ENCODE results near the gene SMG7. TPM values are rescaled to one million over a fixed set of nuclear protein-coding genes. Genes with fewer than 3 reads are reported as not detected.

Gene SMG7
- total RNA-seq, 4 donors from 2014 or later = 30.3 to 59.9 (median 38.4) TPM

- ATAC-seq (ENCODE audit: low FRiP score) (no peak), DNase-seq (ENCODE audit: low spot score) (no peak)
- TF ChIP-seq CTCF (IDR thresholded peaks at IDR 0.05) = no peak
Measured at GRCh38 chr1:183585038-183585437, 112.7 kb downstream of the SMG7 start.

GRCh38 chr1:183586455-183586854 is 114.2 kb downstream of the SMG7 start:
- no peak for ATAC-seq (ENCODE audit: low FRiP score)
- TF ChIP-seq CTCF (IDR thresholded peaks at IDR 0.05) = no peak
- DNase-seq (ENCODE audit: low spot score) = no peak

- DNase-seq (ENCODE audit: low spot score) (no peak), ATAC-seq (ENCODE audit: low FRiP score) (no peak)
- no peak for TF ChIP-seq CTCF (IDR thresholded peaks at IDR 0.05)
Measured at GRCh38 chr1:183586926-183587325, 114.6 kb downstream of the SMG7 start.

- no peak for DNase-seq (ENCODE audit: low spot score)
- TF ChIP-seq CTCF (IDR thresholded peaks at IDR 0.05) = no peak
- no peak for ATAC-seq (ENCODE audit: low FRiP score)
Measured at GRCh38 chr1:183588827-183589226, 116.5 kb downstream of the SMG7 start.

GRCh38 chr1:183589384-183589783 is 117.1 kb downstream of the SMG7 start:
- ATAC-seq (ENCODE audit: low FRiP score) = no peak
- no peak for TF ChIP-seq CTCF (IDR thresholded peaks at IDR 0.05)
- no peak for DNase-seq (ENCODE audit: low spot score)

GRCh38 chr1:183589874-183590243 is 117.6 kb downstream of the SMG7 start:
- ATAC-seq (ENCODE audit: low FRiP score) (no peak), DNase-seq (ENCODE audit: low spot score) (no peak)
- no peak for TF ChIP-seq CTCF (IDR thresholded peaks at IDR 0.05)

- ATAC-seq (ENCODE audit: low FRiP score) = no peak
- DNase-seq (ENCODE audit: low spot score) = no peak
- no peak for TF ChIP-seq CTCF (IDR thresholded peaks at IDR 0.05)
Measured at GRCh38 chr1:183590244-183591191, 118.2 kb downstream of the SMG7 start, which contains the start of gene NCF2. Gene NCF2 (minus strand): TSS chr1:183590459. CDS start chr1:183590329, 130 bp downstream.
